ENCODE measurements around the gene TSPAN5. TPM values are rescaled to one million over a fixed set of nuclear protein-coding genes. Genes with fewer than 3 reads are reported as not detected.

The TSPAN5 gene
- total and polyA plus RNA-seq, 9 of the 15 experiments (the other 6 are each of a cell fraction or from before 2014, with no cell fraction given), result 0.58 to 6.6 (median 0.73) TPM

DNA sequence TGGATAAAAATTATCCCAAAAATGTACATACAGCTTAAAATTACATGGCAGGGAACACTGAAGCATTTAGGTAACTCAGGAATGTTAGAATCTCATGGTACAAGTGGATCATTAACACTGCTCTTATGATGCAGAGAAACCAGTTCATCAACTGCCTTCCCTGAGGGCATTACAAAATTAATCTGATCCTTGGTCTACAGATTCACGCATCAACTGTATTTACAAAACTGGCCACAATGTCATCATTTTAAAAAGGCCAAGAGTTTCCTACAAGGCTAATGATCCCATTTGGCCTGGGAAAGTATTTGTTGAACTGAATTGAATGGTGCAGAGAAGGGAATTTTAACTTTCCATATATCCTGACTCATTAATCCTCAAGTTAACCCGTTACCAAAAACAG, 84.6 kb downstream of the TSPAN5 start (continued):
- TF ChIP-seq GABPB2 (CRISPR knock-in tag; conservative IDR thresholded peaks at IDR 0.05) (no peak), ZNF3 (CRISPR knock-in tag; IDR thresholded peaks at IDR 0.05) (no peak), PTRF (tag; IDR thresholded peaks at IDR 0.05) (no peak), NCOA1 (IDR thresholded peaks at IDR 0.05; ENCODE audit: low read depth) (no peak), NFE2L1 (tag; IDR thresholded peaks at IDR 0.05; ENCODE audit: borderline replicate concordance, low read depth) (no peak)
- TF ChIP-seq, protein P1, sequence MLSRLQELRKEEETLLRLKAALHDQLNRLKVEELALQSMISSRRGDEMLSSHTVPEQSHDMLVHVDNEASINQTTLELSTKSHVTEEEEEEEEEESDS (CRISPR knock-in tag; IDR thresholded peaks at IDR 0.05), result no peak

DNA sequence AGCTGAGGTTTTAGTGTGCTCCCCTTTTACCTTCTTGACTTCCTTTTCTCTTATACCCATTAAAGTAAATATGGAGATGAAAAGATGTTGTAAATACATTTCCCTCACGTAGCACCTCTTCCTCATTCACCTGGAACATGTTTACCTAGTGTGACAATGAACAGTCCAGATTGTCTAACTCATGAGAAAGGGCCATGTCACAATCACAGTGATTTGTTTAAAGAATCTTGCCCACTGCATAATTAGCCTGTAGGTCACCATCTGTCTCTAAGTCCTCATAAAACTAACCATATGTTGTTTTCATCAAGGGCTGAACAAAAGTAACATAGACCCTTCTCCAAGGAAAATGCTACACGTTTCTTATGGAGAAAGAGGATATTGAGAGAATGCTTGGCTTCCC, 85.7 kb downstream of the TSPAN5 start:
- ChIA-PET POLR2A (no interaction called here), CTCF (ENCODE audit: low intra/inter-chr PET ratio) (no interaction called here)
- in situ Hi-C loops (cut with MboI) (no loop called here), intact Hi-C loops (cut with micrococcal nuclease) (no loop called here)
- Histone ChIP-seq H3K27me3 (ENCODE audit: control insufficient read depth in 2 of 2, insufficient read depth in 2 of 2, low read length in 2 of 2) (no peaks in the 10 kb centered on the region; a peak in 1 of 5 replicates), H3K27ac (ENCODE audit: extremely low read depth, low read depth, low read length) (no peak overlapping the region), H3K9ac (ENCODE audit: insufficient read depth in 1 of 2, low read depth in 2 of 2, low read length in 2 of 2) (no peak overlapping the region), H3K4me2 (ENCODE audit: insufficient read depth, low read length) (no peak overlapping the region), H3K9me3 (replicated peaks; ENCODE audit: control insufficient read depth, insufficient read depth, low read depth, low read length) (no peaks in the 10 kb centered on the region), H3K4me3 (no peak overlapping the region), H3K9me1 (ENCODE audit: control insufficient read depth, insufficient read depth, low read length) (no peaks in the 10 kb centered on the region), H3K4me1 (replicated peaks in 1 of 2; ENCODE audit: control insufficient read depth in 2 of 2, insufficient read depth in 2 of 2, low read length in 2 of 2) (no peaks in the 10 kb centered on the region), H4K20me1 (replicated peaks; ENCODE audit: control insufficient read depth, insufficient read depth, low read length) (no peaks in the 10 kb centered on the region), H3K79me2 (ENCODE audit: control insufficient read depth, insufficient read depth, low read length) (no peaks in the 10 kb centered on the region), H2AFZ (ENCODE audit: low read depth, low read length) (no peak overlapping the region), H3K36me3 (ENCODE audit: control insufficient read depth, insufficient read depth, low read length) (no peaks in the 10 kb centered on the region)
- 6% methylated on average over 2 of the region's 2 CpGs for WGBS (ENCODE audit: insufficient coverage, low coverage, missing lambda C conversion rate)
- FAIRE-seq (no peak), DNase-seq (ENCODE audit: extremely low read depth in 1 of 4, low spot score in 3 of 4) (no peak), ATAC-seq (no peak)
- no TSS peak for BruUV-seq (replicated peaks)
- no peak for TF ChIP-seq RB1 (IDR thresholded peaks at IDR 0.05; ENCODE audit: low read depth)
- no peak for TF ChIP-seq GTF2F1 (IDR thresholded peaks at IDR 0.05; ENCODE audit: low read depth, low read length)
- TF ChIP-seq BCL6 (CRISPR knock-in tag; IDR thresholded peaks at IDR 0.05), result no peak
- no peak for TF ChIP-seq RBBP5 (IDR thresholded peaks at IDR 0.05; ENCODE audit: borderline replicate concordance, insufficient read depth, low read length, poor library complexity, severe bottlenecking)
- TF ChIP-seq, protein P2, sequence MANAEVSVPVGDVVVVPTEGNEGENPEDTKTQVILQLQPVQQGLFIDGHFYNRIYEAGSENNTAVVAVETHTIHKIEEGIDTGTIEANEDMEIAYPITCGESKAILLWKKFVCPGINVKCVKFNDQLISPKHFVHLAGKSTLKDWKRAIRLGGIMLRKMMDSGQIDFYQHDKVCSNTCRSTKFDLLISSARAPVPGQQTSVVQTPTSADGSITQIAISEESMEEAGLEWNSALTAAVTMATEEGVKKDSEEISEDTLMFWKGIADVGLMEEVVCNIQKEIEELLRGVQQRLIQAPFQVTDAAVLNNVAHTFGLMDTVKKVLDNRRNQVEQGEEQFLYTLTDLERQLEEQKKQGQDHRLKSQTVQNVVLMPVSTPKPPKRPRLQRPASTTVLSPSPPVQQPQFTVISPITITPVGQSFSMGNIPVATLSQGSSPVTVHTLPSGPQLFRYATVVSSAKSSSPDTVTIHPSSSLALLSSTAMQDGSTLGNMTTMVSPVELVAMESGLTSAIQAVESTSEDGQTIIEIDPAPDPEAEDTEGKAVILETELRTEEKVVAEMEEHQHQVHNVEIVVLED (CRISPR knock-in tag; IDR thresholded peaks at IDR 0.05), result no peak
- TF ChIP-seq ZNF408 (CRISPR knock-in tag; IDR thresholded peaks at IDR 0.05; ENCODE audit: low read depth), result no peak
- TF ChIP-seq, protein P3, sequence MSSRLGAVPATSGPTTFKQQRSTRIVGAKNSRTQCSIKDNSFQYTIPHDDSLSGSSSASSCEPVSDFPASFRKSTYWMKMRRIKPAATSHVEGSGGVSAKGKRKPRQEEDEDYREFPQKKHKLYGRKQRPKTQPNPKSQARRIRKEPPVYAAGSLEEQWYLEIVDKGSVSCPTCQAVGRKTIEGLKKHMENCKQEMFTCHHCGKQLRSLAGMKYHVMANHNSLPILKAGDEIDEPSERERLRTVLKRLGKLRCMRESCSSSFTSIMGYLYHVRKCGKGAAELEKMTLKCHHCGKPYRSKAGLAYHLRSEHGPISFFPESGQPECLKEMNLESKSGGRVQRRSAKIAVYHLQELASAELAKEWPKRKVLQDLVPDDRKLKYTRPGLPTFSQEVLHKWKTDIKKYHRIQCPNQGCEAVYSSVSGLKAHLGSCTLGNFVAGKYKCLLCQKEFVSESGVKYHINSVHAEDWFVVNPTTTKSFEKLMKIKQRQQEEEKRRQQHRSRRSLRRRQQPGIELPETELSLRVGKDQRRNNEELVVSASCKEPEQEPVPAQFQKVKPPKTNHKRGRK (tag; IDR thresholded peaks at IDR 0.05), result no peak
- no peak for TF ChIP-seq ZNF584 (CRISPR knock-in tag; IDR thresholded peaks at IDR 0.05; ENCODE audit: low read depth)
- no peak for TF ChIP-seq BRCA1 (IDR thresholded peaks at IDR 0.05)
- TF ChIP-seq BRCA1 (CRISPR knock-in tag; IDR thresholded peaks at IDR 0.05), result no peak
- TF ChIP-seq ZFPM2 (CRISPR knock-in tag; IDR thresholded peaks at IDR 0.05), result no peak

All from K562 (cell line).